ENCODE measurements around the gene LKAAEAR1.

DNA sequence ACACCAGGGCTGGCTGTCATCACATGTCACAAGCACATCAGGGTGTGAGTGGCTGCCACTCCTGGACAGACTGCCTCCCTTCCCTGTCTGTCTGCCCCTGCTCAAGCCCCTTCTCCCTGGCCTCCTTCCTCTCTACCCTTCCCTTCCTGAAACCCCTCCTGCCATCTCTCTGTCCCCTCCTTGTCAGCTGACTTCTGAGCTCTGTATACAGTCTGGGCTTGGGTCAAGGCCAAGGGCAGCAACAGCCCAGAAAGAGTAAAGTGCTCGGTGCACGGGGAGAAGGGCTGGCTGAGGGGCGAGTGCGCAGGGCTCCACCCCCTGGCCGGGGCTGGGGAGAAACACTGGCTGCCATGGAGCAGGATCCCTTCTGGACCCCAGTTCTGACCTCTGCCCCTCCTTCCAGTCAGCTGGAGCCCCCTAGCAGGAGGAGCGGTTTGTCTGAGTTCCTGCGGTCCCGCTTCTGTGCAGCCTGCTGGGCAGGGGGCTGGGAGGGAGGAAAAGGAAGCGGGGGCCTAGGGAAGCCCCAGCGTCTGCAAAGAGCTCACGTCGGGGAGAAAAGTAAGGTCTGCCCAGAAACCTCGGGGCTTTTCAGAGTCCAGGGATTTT, 2.0 kb downstream of the LKAAEAR1 start:
- TF ChIP-seq CEBPB (IDR thresholded peaks at IDR 0.05) (no peak), CBX8 (IDR thresholded peaks at IDR 0.05) (no peak), MYC (IDR thresholded peaks at IDR 0.05; ENCODE audit: borderline replicate concordance, low read length) (no peak), MAZ (IDR thresholded peaks at IDR 0.05; ENCODE audit: borderline replicate concordance, low read depth, low read length) (no peak), MAFK (IDR thresholded peaks at IDR 0.05; ENCODE audit: partially characterized antibody) (no peak), RFX5 (IDR thresholded peaks at IDR 0.05) (no peak), POLR2AphosphoS2 (conservative IDR thresholded peaks at IDR 0.05; ENCODE audit: low read length) (no peak), RAD21 (conservative IDR thresholded peaks at IDR 0.05 in 1 of 2, IDR thresholded peaks at IDR 0.05 in 1 of 2) (no peak), RARB (CRISPR knock-in tag; IDR thresholded peaks at IDR 0.05) (no peak), NR3C1 (IDR thresholded peaks at IDR 0.05) (no peak)
- TF ChIP-seq, protein P1, sequence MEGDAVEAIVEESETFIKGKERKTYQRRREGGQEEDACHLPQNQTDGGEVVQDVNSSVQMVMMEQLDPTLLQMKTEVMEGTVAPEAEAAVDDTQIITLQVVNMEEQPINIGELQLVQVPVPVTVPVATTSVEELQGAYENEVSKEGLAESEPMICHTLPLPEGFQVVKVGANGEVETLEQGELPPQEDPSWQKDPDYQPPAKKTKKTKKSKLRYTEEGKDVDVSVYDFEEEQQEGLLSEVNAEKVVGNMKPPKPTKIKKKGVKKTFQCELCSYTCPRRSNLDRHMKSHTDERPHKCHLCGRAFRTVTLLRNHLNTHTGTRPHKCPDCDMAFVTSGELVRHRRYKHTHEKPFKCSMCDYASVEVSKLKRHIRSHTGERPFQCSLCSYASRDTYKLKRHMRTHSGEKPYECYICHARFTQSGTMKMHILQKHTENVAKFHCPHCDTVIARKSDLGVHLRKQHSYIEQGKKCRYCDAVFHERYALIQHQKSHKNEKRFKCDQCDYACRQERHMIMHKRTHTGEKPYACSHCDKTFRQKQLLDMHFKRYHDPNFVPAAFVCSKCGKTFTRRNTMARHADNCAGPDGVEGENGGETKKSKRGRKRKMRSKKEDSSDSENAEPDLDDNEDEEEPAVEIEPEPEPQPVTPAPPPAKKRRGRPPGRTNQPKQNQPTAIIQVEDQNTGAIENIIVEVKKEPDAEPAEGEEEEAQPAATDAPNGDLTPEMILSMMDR (IDR thresholded peaks at IDR 0.05): no peak
- TF ChIP-seq, protein P2, sequence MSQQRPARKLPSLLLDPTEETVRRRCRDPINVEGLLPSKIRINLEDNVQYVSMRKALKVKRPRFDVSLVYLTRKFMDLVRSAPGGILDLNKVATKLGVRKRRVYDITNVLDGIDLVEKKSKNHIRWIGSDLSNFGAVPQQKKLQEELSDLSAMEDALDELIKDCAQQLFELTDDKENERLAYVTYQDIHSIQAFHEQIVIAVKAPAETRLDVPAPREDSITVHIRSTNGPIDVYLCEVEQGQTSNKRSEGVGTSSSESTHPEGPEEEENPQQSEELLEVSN (IDR thresholded peaks at IDR 0.05; ENCODE audit: borderline replicate concordance, low read depth): no peak
- TF ChIP-seq, protein P3, sequence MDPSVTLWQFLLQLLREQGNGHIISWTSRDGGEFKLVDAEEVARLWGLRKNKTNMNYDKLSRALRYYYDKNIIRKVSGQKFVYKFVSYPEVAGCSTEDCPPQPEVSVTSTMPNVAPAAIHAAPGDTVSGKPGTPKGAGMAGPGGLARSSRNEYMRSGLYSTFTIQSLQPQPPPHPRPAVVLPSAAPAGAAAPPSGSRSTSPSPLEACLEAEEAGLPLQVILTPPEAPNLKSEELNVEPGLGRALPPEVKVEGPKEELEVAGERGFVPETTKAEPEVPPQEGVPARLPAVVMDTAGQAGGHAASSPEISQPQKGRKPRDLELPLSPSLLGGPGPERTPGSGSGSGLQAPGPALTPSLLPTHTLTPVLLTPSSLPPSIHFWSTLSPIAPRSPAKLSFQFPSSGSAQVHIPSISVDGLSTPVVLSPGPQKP (IDR thresholded peaks at IDR 0.05; ENCODE audit: low read depth, low read length): no peak

Measured in A549 (cell line).